RKO (cell line): ENCODE measurements around the gene SP4.
A peak's percentile ranks its signal among the peaks of the same experiment; 100 is the strongest.
"Not testable (repeated sequence)": the region's sequence is repeated elsewhere in the genome, so short reads cannot be mapped to it uniquely, and the experiment has no call there.

Source experiments
- DNase-seq: peaks from one replicate; pipeline ENCODE4 v3.0.0-alpha.2; 2016; ENCODE audit warnings: low spot score

SP4 gene

GRCh38 chr7:21526007-21526406, 98.1 kb downstream of the SP4 start:
- peak; percentile 7 for DNase-seq

- DNase-seq, result no peak
Measured at GRCh38 chr7:21526448-21526847, 98.6 kb downstream of the SP4 start.

GRCh38 chr7:21532485-21532884, 104.6 kb downstream of the SP4 start:
- DNase-seq, result not testable (repeated sequence)

- not testable (repeated sequence) for DNase-seq
Measured at GRCh38 chr7:21533646-21534045, 105.8 kb downstream of the SP4 start.

GRCh38 chr7:21536445-21537118, 108.7 kb downstream of the SP4 start:
- DNase-seq, result not testable (repeated sequence)

DNA sequence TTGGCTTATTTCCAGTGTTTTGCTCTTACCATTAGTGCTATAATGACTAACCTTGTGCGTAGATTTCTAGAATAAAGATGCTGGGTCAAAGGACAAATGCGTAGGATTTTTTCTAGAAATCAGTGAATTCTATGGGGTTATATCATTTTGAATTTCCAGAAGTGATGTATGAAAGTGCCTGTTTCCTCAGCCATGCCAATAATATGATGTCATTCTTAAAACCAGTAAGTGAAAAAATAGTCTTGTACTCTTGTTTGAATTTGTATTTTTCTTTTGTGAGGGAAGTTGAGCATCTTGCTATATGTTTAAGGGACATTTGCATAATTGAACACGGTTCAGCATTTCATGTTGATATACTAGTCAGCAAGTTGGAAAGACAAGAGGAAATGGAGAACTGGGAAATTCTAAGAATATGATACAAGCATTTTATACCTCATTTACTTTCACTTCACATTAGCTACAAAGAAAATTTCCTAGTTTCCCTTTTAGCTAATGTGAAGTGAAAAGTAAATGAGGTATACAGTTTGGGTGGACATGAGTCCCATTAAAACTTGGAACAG, 111.1 kb downstream of the SP4 start:
- no peak for DNase-seq

GRCh38 chr7:21542891-21543527, 115.1 kb downstream of the SP4 start, which contains the start of gene DNAH11:
Gene DNAH11, plus strand, starts transcription at chr7:21543039. Its CDS starts 207 bp downstream, at chr7:21543246.
- DNase-seq, result no peak

DNA sequence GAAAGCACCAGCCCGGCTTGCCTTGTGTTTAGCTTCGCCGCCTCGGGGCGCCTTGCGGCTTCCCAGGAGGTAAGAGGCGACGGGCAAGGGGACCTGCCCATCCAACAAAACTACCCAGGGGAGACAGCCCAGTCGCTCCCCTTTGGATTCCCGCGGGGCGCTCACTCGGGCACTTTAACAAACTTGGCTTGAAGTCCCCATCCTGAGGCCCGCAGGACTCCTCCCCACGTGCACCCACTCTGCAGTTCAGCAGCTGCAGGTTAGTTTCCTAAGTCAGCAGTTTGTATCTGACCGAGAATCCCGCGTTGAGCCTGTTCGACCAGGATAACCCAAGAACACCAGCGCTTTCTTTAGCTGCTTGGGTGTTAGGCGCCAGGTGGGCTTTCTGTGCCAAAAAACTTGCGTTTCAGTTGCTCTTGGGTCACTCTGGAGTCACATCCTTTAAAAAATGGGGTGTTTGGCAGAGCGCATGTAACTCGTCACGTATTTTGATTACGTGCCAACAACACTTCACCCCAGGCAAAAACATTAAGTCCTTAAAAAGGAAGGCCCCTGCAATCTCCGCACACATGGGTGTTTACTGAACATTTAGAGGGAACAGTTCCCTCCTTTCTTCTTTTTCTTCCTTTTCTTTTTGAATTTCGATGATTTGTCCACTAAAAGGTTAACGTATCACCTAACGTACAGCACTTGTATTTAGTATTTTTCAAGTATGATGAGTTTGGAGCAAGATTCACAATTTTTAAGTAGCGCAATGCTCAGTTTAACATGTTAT, 115.8 kb downstream of the SP4 start:
- no peak for DNase-seq

DNA sequence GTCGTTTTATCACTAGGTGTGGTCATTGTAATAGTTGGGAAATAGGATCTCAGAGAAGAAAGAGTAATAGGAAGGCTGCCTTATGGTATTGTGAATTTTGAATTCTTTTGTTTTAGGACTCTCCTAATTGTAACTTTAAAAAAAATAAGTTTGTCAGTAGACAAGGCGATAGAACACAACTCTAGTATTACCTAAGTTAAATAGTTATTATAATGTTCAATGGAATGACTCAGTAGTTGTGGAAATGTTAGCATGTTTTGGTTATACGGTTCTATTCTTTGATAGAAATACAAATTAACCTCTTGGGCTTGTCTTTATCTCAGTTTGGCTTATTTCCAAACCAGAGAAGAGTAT, 116.4 kb downstream of the SP4 start:
- no peak for DNase-seq

GRCh38 chr7:21544715-21545114, 116.8 kb downstream of the SP4 start:
- DNase-seq, result no peak

GRCh38 chr7:21547501-21547900, 119.6 kb downstream of the SP4 start:
- no peak for DNase-seq

DNA sequence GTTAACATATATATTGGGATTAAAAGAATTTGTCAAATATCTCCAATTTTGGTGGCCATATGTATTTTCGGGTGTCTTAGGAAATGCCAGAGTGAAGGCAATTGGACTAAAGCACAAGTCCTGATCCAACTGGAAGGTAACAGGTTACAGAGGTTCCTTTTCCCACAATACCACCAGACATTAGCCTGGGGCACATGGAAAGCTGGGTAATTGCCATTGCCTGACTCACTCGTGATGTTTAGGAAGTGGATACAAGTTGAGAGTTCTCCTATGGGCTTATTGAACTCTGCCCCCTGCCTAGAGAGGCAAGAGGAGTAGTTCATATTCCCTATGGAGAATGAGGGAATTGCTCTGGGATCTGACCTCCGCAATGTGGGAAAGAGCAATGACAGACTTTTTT, 120.6 kb downstream of the SP4 start:
- no peak for DNase-seq

GRCh38 chr7:21550076-21550475, 122.2 kb downstream of the SP4 start:
- DNase-seq, result no peak

GRCh38 chr7:21550821-21551531, 123.1 kb downstream of the SP4 start:
- DNase-seq, result no peak

DNA sequence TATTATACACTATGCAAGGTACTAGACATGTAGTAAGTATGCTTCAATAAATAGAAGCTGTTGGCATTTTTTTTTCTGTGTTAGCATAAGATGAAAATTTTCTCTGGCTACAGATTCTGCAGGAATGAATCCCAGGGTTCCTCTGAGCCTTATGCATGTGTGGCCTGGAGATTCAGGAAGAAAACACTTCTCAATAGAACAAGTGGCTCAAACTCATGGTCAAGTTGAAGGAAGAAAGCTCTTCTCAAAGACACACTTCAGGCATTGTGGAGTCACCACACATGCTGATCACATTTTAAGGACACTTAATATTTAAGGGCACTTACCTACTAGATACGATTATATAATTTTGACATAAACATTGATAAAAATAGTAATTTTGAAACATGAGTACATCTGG, 134.5 kb downstream of the SP4 start:
- DNase-seq, result no peak
